OCI-LY3 (cell line): Measurements from ENCODE around the gene DVL3.

ENCODE experiments used
- H2AFZ ChIP-seq: fragments of 200-600, 300-600 bp; shearing (Covaris generic); 2 replicates; pipeline ENCODE4 v1.6.0; 2014; ENCODE audit warnings: antibody characterized with exemption, low read depth, low read length
- H3K27ac ChIP-seq: fragments of 200-600, 300-600 bp; sonication (generic); 2 replicates; pipeline ENCODE4 v1.5.1; 2014; ENCODE audit warnings: mild to moderate bottlenecking, low read length, moderate library complexity, mixed read lengths
- H3K27me3 ChIP-seq: fragments of 200-600, 300-600 bp; sonication (generic); 2 replicates; pipeline ENCODE4 v1.6.1; 2014; ENCODE audit warnings: low read depth, low read length, mixed read lengths
- H3K36me3 ChIP-seq: fragments of 200-600, 300-600 bp; sonication (generic); replicated peaks from 2 replicates; pipeline ENCODE3; 2014; ENCODE audit warnings: low read depth, low read length, mixed read lengths
- H3K4me1 ChIP-seq: fragments of 300-600, 200-600 bp; sonication (generic); 2 replicates; pipeline ENCODE4 v1.6.1; 2014; ENCODE audit warnings: low read length, mixed read lengths
- H3K4me2 ChIP-seq: fragments of 200-600, 300-600 bp; sonication (generic); 2 replicates; pipeline ENCODE4 v1.6.1; 2014; ENCODE audit warnings: low read length, mixed read lengths
- H3K4me3 ChIP-seq: fragments of 300-600, 200-600 bp; sonication (generic); 2 replicates; pipeline ENCODE4 v1.5.1; 2014; ENCODE audit warnings: antibody characterized with exemption, mild to moderate bottlenecking, low read length, moderate library complexity
- H3K79me2 ChIP-seq: fragments of 300-600, 200-600 bp; shearing (Covaris generic); 2 replicates; pipeline ENCODE4 v1.6.1; 2014; ENCODE audit warnings: mild to moderate bottlenecking, low read length, mixed read lengths
- H3K9ac ChIP-seq: fragments of 300-600, 200-600 bp; shearing (Covaris generic); 2 replicates; pipeline ENCODE4 v1.6.0; 2014; ENCODE audit warnings: mild to moderate bottlenecking, low read length, moderate library complexity
- H3K9me3 ChIP-seq: fragments of 200-600, 300-600 bp; shearing (Covaris generic); 2 replicates; pipeline ENCODE4 v1.6.1; 2014; ENCODE audit warnings: low read length, mixed read lengths; ENCODE audit not compliant: insufficient read depth
- H4K20me1 ChIP-seq: fragments of 200-600, 300-600 bp; sonication (generic); 2 replicates; pipeline ENCODE4 v1.6.1; 2016; ENCODE audit warnings: low read length, mixed read lengths; ENCODE audit not compliant: insufficient read depth
- CTCF ChIP-seq: fragments of 200-600, 300-600 bp; sonication (generic); IDR thresholded peaks from 2 replicates; pipeline ENCODE4 v1.5.1; 2014; ENCODE audit warnings: antibody characterized with exemption, low read length, low read depth
- EZH2phosphoT487 ChIP-seq: fragments of 200-600 bp; shearing (Covaris generic); IDR thresholded peaks from 2 replicates; pipeline ENCODE4 v1.6.1; 2018; ENCODE audit warnings: antibody characterized with exemption, mixed run types, low read depth

The DVL3 gene

GRCh38 chr3:184166671-184167070, 11.5 kb downstream of the DVL3 start:
- no peaks in the 10 kb centered on the region for H3K9me3 ChIP-seq
- no peak overlapping the region for H3K27ac ChIP-seq
- H3K36me3 ChIP-seq, result peaks cover 43% of the 10 kb centered on the region
- no peaks in the 10 kb centered on the region for H3K79me2 ChIP-seq
- H3K4me2 ChIP-seq, result no peak overlapping the region
- H3K9ac ChIP-seq, result no peak overlapping the region
- no peak overlapping the region for H2AFZ ChIP-seq
- no peak overlapping the region for H3K4me3 ChIP-seq
- TF ChIP-seq CTCF, result no peak
- no peak for TF ChIP-seq EZH2phosphoT487
- H4K20me1 ChIP-seq, result no peaks in the 10 kb centered on the region
- H3K4me1 ChIP-seq, result peaks cover 12% of the 10 kb centered on the region
- no peaks in the 10 kb centered on the region for H3K27me3 ChIP-seq

DNA sequence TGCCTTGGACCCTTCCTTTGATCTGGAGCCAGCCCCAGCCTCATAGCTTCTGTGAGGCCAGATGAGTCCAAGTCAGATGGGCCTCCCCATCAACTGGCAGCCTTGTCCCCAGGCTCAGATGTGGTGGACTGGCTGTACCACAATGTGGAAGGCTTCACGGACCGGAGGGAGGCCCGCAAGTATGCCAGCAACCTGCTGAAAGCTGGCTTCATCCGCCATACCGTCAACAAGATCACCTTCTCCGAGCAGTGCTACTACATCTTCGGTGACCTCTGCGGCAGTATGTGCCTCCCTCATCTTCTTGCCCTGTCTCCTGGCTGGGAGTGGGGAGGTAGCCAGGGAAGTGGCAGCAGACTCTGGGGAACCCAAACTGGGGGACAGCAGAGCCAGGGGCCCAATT, 12.6 kb downstream of the DVL3 start:
- no peaks in the 10 kb centered on the region for H3K27me3 ChIP-seq
- H4K20me1 ChIP-seq, result no peaks in the 10 kb centered on the region
- H3K4me1 ChIP-seq, result peaks cover 18% of the 10 kb centered on the region
- no peak overlapping the region for H3K27ac ChIP-seq
- TF ChIP-seq EZH2phosphoT487, result no peak
- no peak for TF ChIP-seq CTCF
- no peaks in the 10 kb centered on the region for H3K79me2 ChIP-seq
- peaks cover 49% of the 10 kb centered on the region for H3K36me3 ChIP-seq
- no peak overlapping the region for H3K9ac ChIP-seq
- no peak overlapping the region for H2AFZ ChIP-seq
- H3K4me3 ChIP-seq, result no peak overlapping the region
- no peaks in the 10 kb centered on the region for H3K9me3 ChIP-seq
- H3K4me2 ChIP-seq, result no peak overlapping the region

DNA sequence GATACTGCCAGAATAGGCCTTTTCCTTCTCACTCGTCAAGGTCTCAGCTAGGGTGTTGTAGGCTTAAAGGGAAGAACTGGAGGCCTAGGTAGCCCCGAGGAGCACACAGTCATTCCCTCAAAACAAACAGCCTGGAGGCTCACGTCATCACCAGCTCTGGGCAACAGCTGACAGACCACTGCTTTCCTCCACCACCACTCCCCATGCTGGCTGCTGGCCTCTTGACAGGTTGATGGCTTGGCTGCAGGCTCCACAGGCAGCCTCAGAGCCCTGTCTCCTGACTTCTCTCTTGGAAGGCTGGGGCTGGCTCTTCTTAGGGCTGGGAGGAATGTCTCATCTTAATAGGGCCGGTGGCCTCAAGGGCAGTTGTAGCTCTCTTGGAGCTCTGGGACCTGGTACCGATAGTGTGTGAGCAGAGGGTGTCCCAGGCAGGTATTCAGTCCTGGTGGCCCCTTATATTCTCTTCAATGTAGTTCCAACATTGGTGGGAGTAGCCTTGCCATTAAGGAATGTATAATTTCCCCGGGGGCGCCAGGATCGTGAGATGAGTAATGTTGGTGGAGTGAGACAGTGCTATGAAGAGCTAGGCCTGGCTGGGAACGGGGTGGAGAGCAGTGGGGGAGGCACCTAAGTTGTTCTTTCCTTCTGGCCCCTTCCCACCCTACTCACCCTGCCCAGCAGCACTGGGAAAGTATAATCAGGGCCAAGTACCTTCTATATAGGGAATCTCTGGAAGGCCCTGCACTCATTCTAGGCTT, 13.4 kb downstream of the DVL3 start:
- TF ChIP-seq CTCF (no peak), EZH2phosphoT487 (no peak)
- Histone ChIP-seq H3K4me1 (peaks cover 18% of the 10 kb centered on the region), H3K4me2 (no peak overlapping the region), H2AFZ (no peak overlapping the region), H3K27ac (no peak overlapping the region), H3K36me3 (peaks cover 49% of the 10 kb centered on the region), H3K4me3 (no peak overlapping the region), H3K79me2 (no peaks in the 10 kb centered on the region), H3K27me3 (no peaks in the 10 kb centered on the region), H3K9me3 (no peaks in the 10 kb centered on the region), H4K20me1 (no peaks in the 10 kb centered on the region), H3K9ac (no peak overlapping the region)

DNA sequence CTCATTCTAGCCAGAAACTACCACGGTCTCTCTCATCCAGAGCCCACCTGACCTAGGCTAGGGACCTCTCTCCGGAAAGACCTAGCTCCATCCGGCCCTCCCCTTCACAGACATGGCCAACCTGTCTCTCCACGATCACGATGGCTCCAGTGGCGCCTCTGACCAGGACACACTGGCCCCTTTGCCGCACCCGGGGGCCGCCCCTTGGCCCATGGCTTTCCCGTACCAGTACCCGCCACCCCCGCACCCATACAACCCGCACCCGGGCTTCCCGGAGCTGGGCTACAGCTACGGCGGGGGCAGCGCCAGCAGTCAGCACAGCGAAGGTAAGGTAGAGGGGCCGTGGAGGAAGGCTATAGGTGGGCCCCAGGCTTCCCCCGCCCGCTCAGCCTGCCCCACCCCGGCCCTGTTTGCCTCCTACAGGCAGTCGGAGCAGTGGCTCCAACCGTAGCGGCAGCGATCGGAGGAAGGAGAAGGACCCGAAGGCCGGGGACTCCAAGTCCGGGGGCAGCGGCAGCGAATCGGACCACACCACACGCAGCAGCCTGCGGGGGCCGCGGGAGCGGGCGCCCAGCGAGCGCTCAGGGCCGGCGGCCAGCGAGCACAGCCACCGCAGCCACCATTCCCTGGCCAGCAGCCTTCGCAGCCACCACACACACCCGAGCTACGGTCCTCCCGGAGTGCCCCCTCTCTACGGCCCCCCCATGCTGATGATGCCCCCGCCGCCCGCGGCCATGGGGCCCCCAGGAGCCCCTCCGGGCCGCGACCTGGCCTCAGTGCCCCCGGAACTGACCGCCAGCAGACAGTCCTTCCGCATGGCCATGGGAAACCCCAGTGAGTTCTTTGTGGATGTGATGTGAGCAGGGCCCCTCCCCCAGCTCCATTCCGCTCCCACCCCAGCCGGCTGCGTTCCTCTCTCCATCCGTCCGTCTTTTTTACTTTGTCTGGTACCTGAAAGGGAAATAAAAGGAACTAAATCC, 15.0 kb downstream of the DVL3 start:
- Histone ChIP-seq H3K36me3 (peaks cover 37% of the 10 kb centered on the region), H3K4me1 (peaks cover 22% of the 10 kb centered on the region), H3K4me3 (no peak overlapping the region), H3K27ac (peak overlapping the region; percentile 68; the same call in 1 of the 2 replicates), H3K4me2 (peak overlapping the region; percentile 52; the same call in 1 of the 2 replicates), H3K79me2 (peaks cover 4% of the 10 kb centered on the region), H3K27me3 (no peaks in the 10 kb centered on the region), H4K20me1 (no peaks in the 10 kb centered on the region), H2AFZ (no peak overlapping the region), H3K9ac (no peak overlapping the region), H3K9me3 (no peaks in the 10 kb centered on the region)
- TF ChIP-seq CTCF, result no peak
- TF ChIP-seq EZH2phosphoT487, result no peak
